H1 (cell line): ENCODE measurements around the gene MANSC4. TPM values are rescaled to one million over a fixed set of nuclear protein-coding genes. Genes with fewer than 3 reads are reported as not detected.

Source experiments
- polyA plus RNA-seq, 7 experiments: library from polyadenylated mRNA; depleted of rRNA in 3 of 7; stranded (reverse) in 5 of 7; unstranded in 2 of 7; fragments of >200 nt in 5 of 7; fragments of 200-250 nt in 2 of 7; gene quantifications; 1 replicate in 5 of 7; 2 replicates in 1 of 7; 4 replicates in 1 of 7; pipeline versions ENCODE4 v1.2.1 to v1.2.3, GENCODE V29; 2011 to 2013; ENCODE audit warnings: missing spikeins in 2 of 7, mixed read lengths in 2 of 7
- total RNA-seq: library from RNA; stranded (reverse); fragmentation: NEBNext Ultra II Directional; extraction: Animal tissue kit (Norgen Biotek cat#: 25700); gene quantifications from 2 replicates; pipeline ENCODE4 v1.2.1, GENCODE V29; 2021
- TF ChIP-seq, protein P1 (sequence below), 3 experiments: IDR thresholded peaks; 1 replicate in 2 of 3; 2 replicates in 1 of 3; pipeline versions ENCODE4 v1.5.1 to v1.6.1; 2011; ENCODE audit warnings: low read length in 3 of 3, mild to moderate bottlenecking in 3 of 3, inconsistent platforms in 2 of 3, low read depth in 1 of 3, moderate library complexity in 1 of 3; ENCODE audit not compliant: insufficient read depth in 1 of 3; ENCODE audit errors: control extremely low read depth in 1 of 3

Gene MANSC4
- total and polyA plus RNA-seq, 2 of the 8 experiments (the other 6 are each of a cell fraction or from before 2014, with no cell fraction given): not detected

GRCh38 chr12:27766587-27766986 is 13.4 kb downstream of the MANSC4 start (continued):
- TF ChIP-seq, protein P1, sequence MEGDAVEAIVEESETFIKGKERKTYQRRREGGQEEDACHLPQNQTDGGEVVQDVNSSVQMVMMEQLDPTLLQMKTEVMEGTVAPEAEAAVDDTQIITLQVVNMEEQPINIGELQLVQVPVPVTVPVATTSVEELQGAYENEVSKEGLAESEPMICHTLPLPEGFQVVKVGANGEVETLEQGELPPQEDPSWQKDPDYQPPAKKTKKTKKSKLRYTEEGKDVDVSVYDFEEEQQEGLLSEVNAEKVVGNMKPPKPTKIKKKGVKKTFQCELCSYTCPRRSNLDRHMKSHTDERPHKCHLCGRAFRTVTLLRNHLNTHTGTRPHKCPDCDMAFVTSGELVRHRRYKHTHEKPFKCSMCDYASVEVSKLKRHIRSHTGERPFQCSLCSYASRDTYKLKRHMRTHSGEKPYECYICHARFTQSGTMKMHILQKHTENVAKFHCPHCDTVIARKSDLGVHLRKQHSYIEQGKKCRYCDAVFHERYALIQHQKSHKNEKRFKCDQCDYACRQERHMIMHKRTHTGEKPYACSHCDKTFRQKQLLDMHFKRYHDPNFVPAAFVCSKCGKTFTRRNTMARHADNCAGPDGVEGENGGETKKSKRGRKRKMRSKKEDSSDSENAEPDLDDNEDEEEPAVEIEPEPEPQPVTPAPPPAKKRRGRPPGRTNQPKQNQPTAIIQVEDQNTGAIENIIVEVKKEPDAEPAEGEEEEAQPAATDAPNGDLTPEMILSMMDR (IDR thresholded peaks at IDR 0.05; ENCODE audit: control extremely low read depth in 1 of 3, insufficient read depth in 1 of 3, low read depth in 1 of 3, low read length in 3 of 3): no peak
- TF ChIP-seq, all 59 proteins: peak for 0
